ENCODE data around the gene HOXA3.

Gene HOXA3

DNA sequence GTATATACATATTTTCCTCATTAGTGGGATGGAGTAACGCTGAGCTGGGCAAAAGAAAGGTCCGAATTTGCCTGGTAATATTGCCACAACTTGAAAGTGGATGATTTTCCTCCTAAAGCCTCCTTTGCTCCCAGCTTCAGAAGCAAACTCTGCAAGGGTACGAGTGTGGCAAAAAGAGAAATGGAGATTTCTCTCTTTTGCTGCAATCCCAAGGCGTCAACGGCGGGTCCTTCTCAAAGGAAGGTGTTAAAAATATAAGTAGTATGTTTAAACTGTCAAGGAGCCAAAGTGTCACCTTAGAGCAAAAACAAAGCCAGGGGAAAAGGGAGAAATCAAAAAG, 37.5 kb downstream of the HOXA3 start:
- DNase-seq = no peak
- in situ Hi-C loops (cut with HindIII; ENCODE audit: low pct_ligation_motif_present, low pct_unique_long_range_greater_than_20kb, low sequenced_read_pairs) = no loop called here

DNA sequence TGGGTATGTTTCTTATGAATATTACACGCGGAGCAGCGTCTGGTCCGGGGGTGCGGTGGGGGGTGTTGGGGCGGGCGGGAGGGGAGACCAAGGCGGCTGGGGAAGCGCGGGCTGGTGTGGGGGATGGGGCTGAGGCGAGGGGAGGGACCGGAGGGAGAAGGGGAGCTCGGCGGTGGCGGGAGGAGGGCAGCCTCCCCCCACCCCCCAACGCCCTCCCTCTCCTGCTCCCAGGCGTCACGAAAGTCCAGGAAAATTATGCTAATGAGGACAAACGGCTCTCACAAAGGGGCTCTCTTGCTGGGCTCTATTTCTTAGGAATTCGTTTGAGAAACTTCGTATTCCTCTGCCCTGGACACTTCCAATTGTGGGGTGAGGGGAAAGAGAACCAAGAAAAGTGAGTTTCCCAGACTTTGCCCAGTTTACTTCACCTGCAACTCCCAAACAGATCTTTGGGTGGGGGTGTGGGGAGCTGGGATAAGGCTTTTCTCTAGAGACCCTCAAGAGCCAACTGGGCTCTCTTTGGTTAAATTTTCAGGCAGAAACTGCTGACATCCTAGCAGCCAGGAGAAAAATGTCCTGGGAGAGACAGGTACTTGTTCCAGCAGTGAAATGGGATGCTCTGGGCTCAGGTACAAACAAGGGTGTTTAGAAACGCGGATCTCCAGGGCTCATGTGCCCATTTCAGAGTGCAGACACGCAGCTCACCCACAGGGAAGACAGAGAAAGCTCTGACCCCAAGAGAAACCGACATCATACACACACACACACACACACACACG, 38.2 kb downstream of the HOXA3 start:
- peak; percentile 89 for DNase-seq

DNA sequence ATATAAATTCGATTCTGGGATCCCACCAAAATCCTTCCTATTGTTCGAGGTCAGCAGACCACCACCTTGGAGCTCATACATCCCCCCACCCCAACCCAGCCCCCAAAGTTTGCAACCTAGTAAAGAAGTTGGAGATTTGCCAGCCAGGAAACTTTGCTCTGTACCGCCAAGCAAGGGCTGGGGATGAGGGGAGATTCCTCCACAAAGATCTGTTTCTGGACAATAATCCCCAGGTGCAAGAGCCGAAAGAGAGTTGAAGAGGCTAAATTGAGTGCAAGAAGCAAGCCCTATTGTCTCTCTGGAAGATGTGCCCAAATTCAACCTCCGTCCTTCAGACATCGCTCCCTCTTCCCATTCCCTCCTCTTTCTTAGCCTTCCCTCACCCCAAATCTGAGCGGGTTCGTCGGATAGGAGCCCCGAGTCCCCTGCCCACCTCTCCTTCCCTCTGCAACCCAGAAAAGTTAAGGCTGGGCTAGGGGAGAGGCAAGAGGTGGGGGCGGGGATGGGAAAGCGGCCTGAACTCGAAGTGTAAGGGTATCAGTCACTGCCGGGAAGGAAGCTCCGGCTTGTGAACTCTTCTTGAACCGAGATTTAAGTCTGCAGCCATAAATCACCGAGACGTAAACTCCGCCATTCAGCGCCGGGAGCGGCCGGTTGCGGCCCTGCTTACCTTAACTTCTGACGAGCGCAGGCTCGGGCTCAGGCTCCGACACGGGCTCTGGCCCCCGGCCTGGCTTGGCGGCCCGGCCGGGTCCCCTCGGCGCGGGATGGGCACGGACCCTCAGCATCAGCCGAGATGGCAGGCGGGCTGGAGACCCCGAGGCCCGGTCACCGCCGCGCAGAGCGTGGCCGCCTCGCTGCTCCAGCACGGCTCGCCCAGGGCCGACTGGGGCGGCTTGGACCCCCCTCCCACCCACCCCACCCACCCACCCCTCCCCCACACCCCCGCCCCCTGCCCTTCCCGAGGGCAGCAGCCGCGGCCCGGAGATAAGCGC, 39.1 kb downstream of the HOXA3 start:
- in situ Hi-C loops (cut with HindIII; ENCODE audit: low pct_ligation_motif_present, low pct_unique_long_range_greater_than_20kb, low sequenced_read_pairs) = no loop called here
- peak; percentile 92 for DNase-seq

More for the DNA sequence above, 38.2 kb downstream of the HOXA3 start:
- in situ Hi-C loops (cut with HindIII; ENCODE audit: low pct_ligation_motif_present, low pct_unique_long_range_greater_than_20kb, low sequenced_read_pairs) = no loop called here

DNA sequence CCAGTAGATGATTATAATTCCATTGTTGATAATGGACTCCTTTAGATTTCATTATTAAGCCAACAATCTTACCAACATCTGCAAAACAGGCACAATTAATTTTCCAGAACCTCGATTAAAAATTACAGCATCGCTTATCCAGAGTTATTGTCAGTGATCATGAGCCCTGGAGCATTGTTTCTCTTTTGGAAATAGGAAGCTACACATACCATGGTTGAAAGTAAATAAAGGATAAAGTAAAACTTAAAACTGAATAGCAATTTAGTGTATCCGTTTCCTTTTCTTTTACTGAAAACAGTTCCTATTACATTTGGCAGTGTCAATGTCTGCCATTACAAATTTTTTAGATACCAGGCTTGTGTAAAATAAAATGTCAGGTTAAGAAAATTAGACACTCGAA, 40.0 kb downstream of the HOXA3 start:
- in situ Hi-C loops (cut with HindIII; ENCODE audit: low pct_ligation_motif_present, low pct_unique_long_range_greater_than_20kb, low sequenced_read_pairs) = no loop called here

DNA sequence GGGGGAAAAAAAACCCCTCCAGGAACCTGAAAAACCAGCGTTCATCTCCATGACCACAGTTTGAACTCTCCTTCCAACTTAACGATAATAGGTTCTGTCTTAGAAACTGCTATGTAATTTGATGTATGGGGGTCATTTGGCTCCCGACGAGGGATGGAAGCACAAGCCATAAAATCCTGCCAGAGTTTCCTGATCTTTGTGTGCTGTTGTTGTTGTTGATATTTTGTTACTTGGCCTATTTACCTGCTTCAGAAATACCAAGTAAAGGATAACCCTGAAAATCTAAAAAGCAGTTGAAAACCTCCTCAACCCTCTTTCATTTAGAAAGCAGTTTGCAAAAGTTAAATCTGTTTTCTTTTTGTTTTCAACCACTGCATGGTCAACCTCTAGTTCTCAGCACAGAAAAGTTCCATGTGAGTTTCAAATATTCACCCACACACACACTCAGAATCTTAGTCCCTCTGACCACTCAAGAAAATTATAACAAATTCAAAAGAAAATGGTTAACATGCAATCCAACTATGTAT, 40.6 kb downstream of the HOXA3 start:
- DNase-seq = no peak
- in situ Hi-C loops (cut with HindIII; ENCODE audit: low pct_ligation_motif_present, low pct_unique_long_range_greater_than_20kb, low sequenced_read_pairs) = no loop called here

More for the DNA sequence above, 40.0 kb downstream of the HOXA3 start:
- DNase-seq = no peak

DNA sequence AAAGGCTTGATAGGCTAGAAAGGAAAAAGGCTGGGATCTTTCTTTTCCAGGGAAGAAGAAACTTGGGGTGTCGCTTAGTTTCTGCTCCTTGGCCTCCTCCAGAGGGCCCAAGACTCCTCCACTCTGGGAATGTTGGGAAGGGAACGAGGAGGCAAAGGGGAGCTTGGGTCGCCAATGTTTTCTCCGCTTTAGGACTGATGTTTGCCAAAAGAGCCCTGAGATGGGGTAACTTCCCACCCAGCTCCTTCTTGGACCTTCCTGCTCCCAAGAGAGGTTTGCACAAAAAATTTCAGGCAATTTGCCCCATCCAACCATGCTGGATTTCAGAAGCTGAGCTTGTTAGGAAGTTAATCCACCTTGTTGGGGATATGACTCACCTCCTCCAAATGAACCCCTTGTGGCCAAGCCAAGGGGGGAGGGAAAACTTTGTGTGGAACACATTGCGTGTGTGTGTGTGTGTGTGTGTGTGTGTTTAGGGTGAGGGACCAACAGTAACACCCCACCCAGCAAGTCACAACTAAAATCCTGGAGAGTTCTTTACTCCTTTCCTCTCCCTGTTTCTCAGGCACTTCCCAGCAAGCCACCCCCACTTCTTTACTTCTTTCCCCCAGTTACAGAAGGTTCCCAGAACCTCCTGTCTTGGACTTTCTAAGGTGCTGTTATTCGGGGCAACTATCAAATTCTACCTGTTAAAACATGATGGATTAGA, 41.2 kb downstream of the HOXA3 start:
- in situ Hi-C loops (cut with HindIII; ENCODE audit: low pct_ligation_motif_present, low pct_unique_long_range_greater_than_20kb, low sequenced_read_pairs) = no loop called here
- peak; percentile 42 for DNase-seq

DNA sequence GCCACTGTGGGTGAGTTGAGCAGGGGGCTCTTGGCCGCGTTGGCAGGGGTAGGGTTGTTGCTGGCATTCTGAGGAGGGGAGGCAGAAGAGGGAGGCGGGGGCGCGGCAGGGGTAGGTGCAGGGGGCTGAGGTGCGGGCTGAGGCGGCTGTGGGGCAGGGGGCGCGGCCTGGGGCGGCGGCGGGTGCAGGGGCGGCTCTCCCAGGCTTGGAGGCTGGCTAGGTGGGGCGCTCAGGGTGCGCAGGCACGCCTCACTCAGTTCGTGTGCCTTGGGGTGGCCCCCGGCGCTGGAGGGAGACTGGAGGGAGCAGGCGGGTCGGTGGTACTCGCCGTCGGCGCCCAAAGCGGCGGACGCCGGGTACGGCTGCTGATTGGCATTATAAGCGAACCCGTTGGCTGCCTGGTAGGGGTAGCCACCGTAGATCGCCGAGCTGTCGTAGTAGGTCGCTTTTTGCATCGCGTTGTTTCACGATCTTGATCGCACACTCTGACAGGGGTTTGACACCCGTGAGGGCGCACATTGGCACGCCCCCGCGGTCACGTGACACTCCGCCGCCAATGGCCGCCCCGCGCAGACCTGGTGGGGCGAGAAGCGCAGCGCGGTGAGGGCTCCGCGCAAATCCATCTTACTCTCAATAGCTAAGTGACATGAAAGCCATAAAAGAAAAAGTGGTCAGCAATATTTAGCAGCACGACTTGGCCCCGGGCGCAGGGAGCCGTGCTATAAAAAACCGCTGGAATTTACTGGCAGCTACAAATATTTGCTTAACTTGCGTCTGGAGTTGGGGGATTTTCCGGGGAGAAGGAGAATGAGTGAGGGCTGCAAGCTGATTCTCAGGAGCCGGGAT, 42.0 kb downstream of the HOXA3 start:
- in situ Hi-C loops (cut with HindIII; ENCODE audit: low pct_ligation_motif_present, low pct_unique_long_range_greater_than_20kb, low sequenced_read_pairs) = no loop called here
- DNase-seq = no peak

DNA sequence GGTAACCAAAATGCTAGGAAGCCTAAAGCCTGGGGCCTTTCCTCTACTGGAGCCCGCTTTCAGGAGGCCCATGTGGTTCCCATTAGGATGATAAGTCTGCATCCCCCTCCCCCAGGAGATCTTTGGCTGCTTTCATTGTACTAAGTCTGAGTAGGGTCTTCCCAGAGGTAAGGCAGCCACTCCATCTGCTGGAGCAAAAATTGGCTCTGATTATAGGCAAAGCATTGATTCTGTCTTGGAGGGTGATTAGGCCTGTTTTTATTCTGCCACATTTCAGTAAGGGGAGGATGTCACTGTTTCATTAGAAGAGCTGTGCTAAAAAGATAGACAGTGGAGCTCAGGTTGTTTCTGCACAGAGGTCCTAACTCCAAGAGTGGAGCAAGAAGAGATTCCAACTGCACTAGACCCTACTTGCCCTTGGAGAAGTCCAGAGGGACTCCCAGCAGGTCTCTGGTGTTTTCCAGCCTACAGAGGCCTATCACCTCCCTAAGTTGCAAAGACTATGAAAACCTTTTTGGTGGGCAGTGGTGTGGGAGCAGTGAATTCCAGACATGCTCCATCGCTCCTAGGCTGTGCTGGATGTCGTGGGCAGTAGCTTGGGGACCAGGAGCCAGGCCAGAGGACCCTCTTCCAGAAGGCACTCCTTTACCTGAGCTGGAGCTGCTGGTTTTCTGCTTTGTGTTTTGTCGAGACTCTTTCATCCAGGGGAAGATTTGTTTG, 42.8 kb downstream of the HOXA3 start:
- no peak for DNase-seq
- in situ Hi-C loops (cut with HindIII; ENCODE audit: low pct_ligation_motif_present, low pct_unique_long_range_greater_than_20kb, low sequenced_read_pairs) = no loop called here

DNA sequence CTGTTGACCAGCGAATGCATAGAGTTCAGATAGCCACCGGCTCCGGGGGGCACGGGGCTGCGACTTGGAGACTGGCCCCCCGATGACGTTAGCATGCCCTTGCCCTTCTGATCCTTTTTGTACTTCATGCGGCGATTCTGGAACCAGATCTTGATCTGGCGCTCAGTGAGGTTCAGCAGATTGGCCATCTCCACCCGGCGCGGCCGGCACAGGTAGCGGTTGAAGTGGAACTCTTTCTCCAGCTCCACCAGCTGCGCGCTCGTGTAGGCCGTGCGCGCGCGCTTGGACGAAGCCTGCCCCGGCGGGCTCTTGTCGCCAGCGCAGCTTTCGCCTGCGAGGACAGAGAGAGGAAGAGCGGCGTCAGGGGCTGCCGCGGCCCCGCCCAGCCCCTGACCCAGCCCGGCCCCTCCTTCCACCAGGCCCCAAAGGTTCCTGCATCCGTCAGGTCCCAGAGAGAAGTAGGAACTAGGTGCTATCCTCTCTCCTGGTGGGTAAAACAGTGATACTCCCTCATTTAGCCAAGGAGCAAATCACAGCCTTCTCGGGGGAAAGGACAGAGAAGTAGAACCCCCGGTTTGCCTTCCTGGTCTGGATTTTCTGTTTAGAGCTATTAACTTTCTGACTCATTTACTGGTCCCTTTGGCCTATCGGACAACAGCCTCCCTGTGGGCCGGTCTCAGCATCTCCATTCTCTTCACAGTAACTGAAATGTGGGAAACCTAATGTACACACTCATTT, 43.8 kb downstream of the HOXA3 start:
- in situ Hi-C loops (cut with HindIII; ENCODE audit: low pct_ligation_motif_present, low pct_unique_long_range_greater_than_20kb, low sequenced_read_pairs) = no loop called here
- no peak for DNase-seq

DNA sequence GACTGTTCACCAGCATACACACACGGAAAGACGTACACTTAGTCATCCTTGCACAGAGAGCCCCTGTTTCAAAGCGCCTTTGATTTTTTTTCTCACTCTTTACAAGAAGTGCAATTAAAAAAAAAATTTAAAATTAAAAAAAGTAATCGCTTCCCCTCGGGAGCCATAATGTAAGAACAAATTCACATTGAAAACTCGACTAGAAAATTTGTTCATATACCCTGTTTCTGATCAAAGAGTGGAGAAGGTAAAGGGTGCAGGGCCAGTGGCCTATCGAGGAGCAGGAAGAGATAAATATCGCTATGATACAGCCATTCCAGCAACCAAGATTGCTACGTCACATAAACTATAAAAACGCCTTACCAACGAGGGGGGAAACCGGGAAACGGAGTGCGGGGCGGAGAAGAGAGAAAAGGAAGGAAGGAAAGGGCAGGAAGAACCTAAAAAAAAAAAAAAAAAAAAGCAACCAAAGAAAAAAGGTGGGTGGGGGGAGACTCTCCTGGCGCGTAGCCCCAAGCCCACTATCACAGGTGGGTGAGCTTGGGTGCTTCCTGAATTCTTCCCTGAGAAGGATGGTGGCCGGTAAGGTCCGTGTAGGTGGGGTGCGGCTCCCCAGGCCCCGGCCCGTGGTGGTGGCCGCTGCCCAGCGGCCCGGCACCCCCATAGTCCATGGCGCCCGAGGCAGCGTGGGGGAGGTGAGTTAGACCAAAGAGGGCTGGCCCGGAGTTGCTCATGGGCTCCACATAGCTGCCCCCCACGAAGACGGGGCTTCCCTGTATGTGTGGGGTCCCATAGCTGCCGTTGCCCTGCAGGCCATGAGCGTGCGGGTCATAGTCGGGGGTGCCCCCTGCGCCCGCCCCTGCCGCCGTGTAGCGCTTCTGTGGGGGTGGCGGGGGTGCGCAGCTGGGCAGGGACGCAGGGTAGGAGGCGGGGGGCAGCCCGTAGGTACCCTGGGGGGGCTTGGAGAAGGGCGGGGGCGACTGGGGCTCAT, 44.7 kb downstream of the HOXA3 start:
- in situ Hi-C loops (cut with HindIII; ENCODE audit: low pct_ligation_motif_present, low pct_unique_long_range_greater_than_20kb, low sequenced_read_pairs) = no loop called here
- no peak for DNase-seq

DNA sequence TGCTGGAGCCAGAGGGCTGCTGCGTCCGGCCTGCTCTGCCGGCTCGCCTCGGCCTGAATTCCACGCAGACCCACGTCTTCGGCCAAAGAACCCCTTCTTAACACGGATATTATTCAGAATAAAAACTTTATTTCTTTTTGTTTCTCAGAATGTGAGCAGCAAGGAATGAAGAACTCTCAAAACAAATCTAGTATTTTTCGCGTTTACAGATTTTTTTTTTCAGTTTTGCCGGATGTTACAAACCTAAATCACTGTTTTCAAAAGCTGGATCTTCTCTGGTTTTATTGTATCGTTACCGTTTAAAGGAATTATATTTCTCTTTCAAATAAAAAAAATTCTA, 45.5 kb downstream of the HOXA3 start:
- DNase-seq = no peak
- in situ Hi-C loops (cut with HindIII; ENCODE audit: low pct_ligation_motif_present, low pct_unique_long_range_greater_than_20kb, low sequenced_read_pairs) = no loop called here

DNA sequence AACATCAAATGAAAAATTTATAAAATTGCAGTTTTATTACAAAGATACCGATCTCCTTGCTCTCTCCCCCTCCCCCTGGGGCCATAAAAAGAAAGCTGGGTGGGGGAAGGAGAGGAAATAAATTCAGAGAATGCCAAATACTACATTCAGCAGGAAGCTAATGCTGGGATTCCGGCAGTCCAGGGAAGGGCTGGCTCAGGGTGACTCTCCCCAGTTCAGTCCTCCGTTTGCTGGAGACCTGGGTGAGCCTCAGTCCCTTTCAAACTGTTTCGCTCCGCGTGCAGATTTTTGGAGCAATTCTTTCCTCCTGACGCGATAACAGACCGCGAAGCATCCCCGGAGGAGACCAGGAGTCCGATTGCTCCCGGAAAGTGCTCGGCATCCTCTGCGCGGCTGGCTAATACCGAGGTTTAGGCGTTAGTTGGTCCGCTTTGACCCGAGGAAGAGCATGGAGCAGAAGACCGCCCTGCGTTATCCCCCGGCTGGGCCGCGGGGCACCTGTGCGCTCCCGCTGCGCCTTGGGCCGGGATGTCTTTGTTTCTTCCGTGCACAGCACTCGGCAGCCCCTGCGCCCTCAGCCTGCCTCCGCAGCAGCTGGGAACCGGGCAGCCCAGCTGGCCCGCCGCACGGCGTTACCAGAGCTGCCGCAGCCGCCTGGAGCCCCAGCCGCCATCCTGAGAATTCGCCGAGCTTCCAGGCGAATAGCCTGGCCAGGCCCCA, 46.0 kb downstream of the HOXA3 start:
- in situ Hi-C loops (cut with HindIII; ENCODE audit: low pct_ligation_motif_present, low pct_unique_long_range_greater_than_20kb, low sequenced_read_pairs) = no loop called here
- DNase-seq = no peak

DNA sequence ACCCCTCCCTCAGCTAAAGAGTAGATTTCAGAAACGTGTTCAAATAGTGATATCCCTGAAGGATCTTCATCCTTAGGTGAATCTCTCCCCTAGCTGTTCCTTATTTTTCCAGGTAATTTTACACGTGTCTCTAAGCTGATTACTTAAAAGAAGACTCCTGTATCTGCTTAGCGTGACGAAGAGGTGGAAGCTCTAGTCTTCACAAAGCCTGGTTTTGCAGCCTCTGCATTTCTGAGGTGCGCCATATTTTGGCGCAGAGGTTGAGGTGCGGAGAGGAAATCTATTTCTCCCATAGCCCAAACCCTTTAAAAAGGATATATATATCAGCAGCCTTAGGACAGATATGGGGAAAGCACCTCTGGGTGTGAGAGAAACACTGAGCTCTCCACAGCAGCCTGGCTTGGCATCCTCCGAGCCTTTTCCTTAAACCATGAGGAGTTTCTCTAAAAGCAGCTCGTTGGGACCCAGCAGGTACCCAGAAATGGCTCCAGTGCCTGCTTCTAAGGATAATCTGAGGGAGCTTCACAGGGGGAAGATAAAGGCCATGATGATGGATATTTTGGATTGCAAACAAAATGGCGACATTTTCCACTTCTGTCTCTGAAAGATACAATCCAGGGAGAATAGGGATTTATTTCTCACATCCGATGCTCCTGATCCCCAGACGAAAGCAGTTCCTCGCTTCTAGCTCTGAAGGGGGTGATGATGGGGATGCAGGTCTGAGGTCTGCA, 46.9 kb downstream of the HOXA3 start:
- DNase-seq = no peak
- in situ Hi-C loops (cut with HindIII; ENCODE audit: low pct_ligation_motif_present, low pct_unique_long_range_greater_than_20kb, low sequenced_read_pairs) = no loop called here

DNA sequence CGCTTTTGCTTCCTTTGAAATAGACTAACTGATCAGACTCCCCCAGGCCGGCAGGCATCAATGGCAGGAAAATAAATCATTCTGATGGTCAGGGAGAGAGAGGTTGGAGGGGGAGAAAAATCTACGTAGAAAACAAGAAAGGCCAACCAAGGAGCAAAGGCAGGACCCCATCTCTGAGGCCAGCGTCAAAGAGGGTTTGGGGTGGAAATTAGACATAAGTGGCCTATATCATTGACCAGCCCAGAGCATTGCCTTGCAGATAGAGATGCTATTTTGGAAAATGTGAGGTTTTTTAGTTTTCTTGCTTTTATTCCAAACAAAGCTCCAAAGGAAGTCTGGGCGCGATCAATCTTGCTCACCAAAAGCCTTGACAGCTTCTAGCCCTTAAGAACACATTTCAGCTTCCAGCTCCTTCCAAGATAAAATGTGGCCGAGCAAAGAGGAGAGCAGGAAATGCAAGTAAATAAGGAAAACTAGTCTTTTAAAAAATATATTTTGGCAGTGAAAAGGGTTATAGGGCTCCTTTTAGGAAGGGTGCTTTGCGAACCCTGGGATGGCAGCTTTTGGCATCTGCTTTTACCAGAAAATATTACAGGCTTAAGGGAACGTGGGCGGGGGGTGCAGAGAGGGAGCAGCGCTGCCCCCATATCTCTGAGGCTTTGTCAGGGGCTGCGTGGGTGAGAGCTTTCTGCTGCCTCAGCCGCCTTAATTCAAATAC, 47.9 kb downstream of the HOXA3 start:
- in situ Hi-C loops (cut with HindIII; ENCODE audit: low pct_ligation_motif_present, low pct_unique_long_range_greater_than_20kb, low sequenced_read_pairs) = no loop called here
- no peak for DNase-seq

Measured in ACHN (cell line).